Endothelial cell of umbilical vein (primary cell): ENCODE data around the gene CHCHD3. TPM values are rescaled to one million over a fixed set of nuclear protein-coding genes. Genes with fewer than 3 reads are reported as not detected.

Experiments
- BruUV-seq: library from RNA; stranded (reverse); fragments of 400-500 nt; replicated peaks from 2 replicates; lab custom pipeline; 2021; lab: Mats Ljungman, UMichigan
- CTCF ChIA-PET: fragments of 300-600, 350-600 bp; sonication (Branson Sonifier 250); formaldehyde crosslinking; loops from one replicate; lab custom pipeline; 2021; ENCODE audit warnings: antibody characterized with exemption, inconsistent platforms; lab: Charles Lee
- POLR2A ChIA-PET: fragments of 300-600, 350-600 bp; sonication (Branson Sonifier 250); formaldehyde crosslinking; loops from one replicate; lab custom pipeline; 2021; ENCODE audit warnings: antibody characterized with exemption, inconsistent platforms; lab: Charles Lee
- DNase-seq: peaks from one replicate; pipeline ENCODE4 v3.0.0-alpha.2; 2011; ENCODE audit warnings: low read depth, low spot score
- FAIRE-seq: peaks from 2 replicates; lab custom pipeline; 2011; peaks lifted over from hg19 to GRCh38; lab: Jason Lieb, UNC
- H2AFZ ChIP-seq: 2 replicates; pipeline ENCODE4 v1.6.0; 2012; ENCODE audit warnings: low read depth, low read length, control low read depth, inconsistent platforms
- H3K27ac ChIP-seq: 2 replicates; pipeline ENCODE4 v1.5.1; 2011; ENCODE audit warnings: low read depth, mild to moderate bottlenecking, control low read depth, low read length, moderate library complexity; ENCODE audit not compliant: insufficient read depth
- H3K27me3 ChIP-seq, 2 experiments: 2 replicates each; pipeline versions ENCODE4 v1.6.0 to v1.6.1; 2011; ENCODE audit warnings: low read length in 2 of 2, mixed read lengths in 1 of 2; ENCODE audit not compliant: control insufficient read depth in 2 of 2, insufficient read depth in 2 of 2
- H3K36me3 ChIP-seq, 2 experiments: 2 replicates in 1 of 2; 3 replicates in 1 of 2; pipeline ENCODE4 v1.5.1; 2011; ENCODE audit warnings: low read length in 2 of 2, mild to moderate bottlenecking in 1 of 2, moderate library complexity in 1 of 2; ENCODE audit not compliant: control insufficient read depth in 2 of 2, insufficient read depth in 2 of 2; ENCODE audit errors: extremely low read depth in 1 of 2
- H3K4me1 ChIP-seq: 3 replicates; pipeline ENCODE4 v1.5.1; 2011; ENCODE audit warnings: mild to moderate bottlenecking, low read length; ENCODE audit not compliant: control insufficient read depth, insufficient read depth; ENCODE audit errors: extremely low read depth
- H3K4me2 ChIP-seq: 2 replicates; pipeline ENCODE4 v1.6.1; 2011; ENCODE audit warnings: low read length, control low read depth, mixed read lengths; ENCODE audit not compliant: insufficient read depth
- H3K4me3 ChIP-seq, 3 experiments: fragments of 200-600 bp in 1 of 3; sonication (generic), shearing (Covaris generic) in 1 of 3; replicated peaks in 1 of 3; 2 replicates each; pipeline ENCODE4 v1.5.1; 2011 to 2016; ENCODE audit warnings: control low read depth in 3 of 3, low read length in 3 of 3, mild to moderate bottlenecking in 2 of 3, inconsistent platforms in 1 of 3, low read depth in 1 of 3, moderate library complexity in 1 of 3; ENCODE audit not compliant: insufficient read depth in 1 of 3
- H3K79me2 ChIP-seq: 2 replicates; pipeline ENCODE4 v1.6.0; 2012; ENCODE audit warnings: low read length, inconsistent platforms; ENCODE audit not compliant: control insufficient read depth, insufficient read depth
- H3K9ac ChIP-seq: replicated peaks from 2 replicates; pipeline ENCODE3; 2011; ENCODE audit warnings: low read length, control low read depth; ENCODE audit not compliant: insufficient read depth; ENCODE audit errors: extremely low read depth
- H3K9me1 ChIP-seq: replicated peaks from 3 replicates; pipeline ENCODE4 v1.6.0; 2011; ENCODE audit warnings: mild to moderate bottlenecking, low read length; ENCODE audit not compliant: control insufficient read depth, insufficient read depth; ENCODE audit errors: extremely low read depth
- H3K9me3 ChIP-seq: replicated peaks from 2 replicates; pipeline ENCODE4 v1.5.1; 2012; ENCODE audit warnings: low read length, inconsistent platforms; ENCODE audit not compliant: control insufficient read depth, insufficient read depth
- H4K20me1 ChIP-seq: replicated peaks from 2 replicates; pipeline ENCODE3; 2011; ENCODE audit warnings: mild to moderate bottlenecking, low read length; ENCODE audit not compliant: control insufficient read depth, insufficient read depth; ENCODE audit errors: extremely low read depth
- FOS ChIP-seq: IDR thresholded peaks from 2 replicates; pipeline ENCODE4 v1.6.1; 2011; ENCODE audit warnings: mild to moderate bottlenecking, low read length, moderate library complexity, borderline replicate concordance; ENCODE audit not compliant: insufficient read depth
- GATA2 ChIP-seq: IDR thresholded peaks from 2 replicates; pipeline ENCODE4 v1.7.0; 2011; ENCODE audit warnings: low read depth, mild to moderate bottlenecking, moderate library complexity, mixed read lengths, low read length; ENCODE audit not compliant: insufficient read length, insufficient read depth
- MYC ChIP-seq: IDR thresholded peaks from one replicate; pipeline ENCODE4 v1.6.1; 2011; ENCODE audit warnings: mild to moderate bottlenecking, low read depth, low read length
- POLR2AphosphoS5 ChIP-seq: IDR thresholded peaks from 2 replicates; pipeline ENCODE4 v1.6.1; 2012; ENCODE audit warnings: low read depth, mild to moderate bottlenecking, control low read depth, low read length, moderate library complexity; ENCODE audit not compliant: insufficient read depth
- dilution Hi-C: fragments of 300-500 bp; cut with MboI; formaldehyde crosslinking; loops from one replicate; pipeline ENCODE4 v1.15.0; 2019; ENCODE audit warnings: low sequenced_read_pairs; ENCODE audit not compliant: extremely low pct_ligation_motif_present
- intact Hi-C: fragments of 100-400 bp; cut with micrococcal nuclease; formaldehyde crosslinking; loops from one replicate; pipeline ENCODE4 v1.10.0; 2022
- polyA plus RNA-seq, 4 experiments: library from polyadenylated mRNA; depleted of rRNA in 3 of 4; stranded (reverse) in 3 of 4; unstranded in 1 of 4; fragments of >200 nt; gene quantifications; 2 replicates each; pipeline versions ENCODE4 v1.2.1 to v1.2.3, GENCODE V29; 2011 to 2012; ENCODE audit warnings: missing spikeins in 1 of 4
- total RNA-seq: library from RNA; stranded (reverse); gene quantifications from 2 replicates; pipeline ENCODE4 v1.2.3, GENCODE V29; 2021

Gene CHCHD3
- total and polyA plus RNA-seq, 2 donors (not counting 3 experiments of a cell fraction or from before 2014, with no cell fraction given): 22.0 to 63.7 TPM

DNA sequence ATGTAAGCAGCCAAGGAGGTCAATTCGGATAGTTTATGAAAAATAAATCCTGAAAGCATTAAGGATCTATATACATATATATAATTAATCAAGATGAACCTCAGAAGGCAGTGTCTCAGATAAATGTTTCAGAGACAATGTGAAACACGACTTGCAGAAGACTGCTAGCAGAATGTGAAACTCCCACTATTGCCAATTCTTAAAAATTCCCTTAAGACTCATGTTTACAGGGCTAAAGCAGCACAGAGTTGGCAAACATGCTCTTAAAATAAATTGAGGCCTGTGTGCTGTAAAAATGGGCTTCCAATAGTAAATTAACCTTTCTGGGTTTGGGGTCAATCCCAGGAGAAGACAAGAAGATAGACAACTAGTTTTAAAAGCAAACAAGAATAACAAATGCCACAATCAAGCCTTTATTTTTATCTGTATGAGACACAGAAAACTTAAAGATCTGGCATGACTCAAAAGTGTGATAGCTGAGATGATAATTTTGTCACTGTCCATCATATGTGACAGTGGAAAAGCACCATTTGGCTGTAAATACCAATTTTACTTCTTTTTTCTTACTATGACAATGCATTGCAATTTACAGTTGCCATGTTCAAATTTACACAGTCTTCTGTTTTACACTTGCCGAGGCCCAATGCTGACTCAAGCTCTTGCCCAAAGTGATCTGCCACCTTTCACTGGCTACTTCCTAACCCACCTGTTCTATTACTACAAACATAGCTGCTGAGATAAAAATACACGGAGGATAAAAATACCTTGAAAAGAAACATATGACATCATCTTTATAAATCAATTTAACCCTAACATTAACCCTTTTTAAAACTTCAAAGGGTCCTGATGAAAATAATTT lies 78.6 kb downstream of the CHCHD3 start:
- POLR2A ChIA-PET: no interaction called here
- Histone ChIP-seq H4K20me1 (peaks cover 2% of the 10 kb centered on the region), H3K9ac (no peak overlapping the region), H3K27me3 (no peaks in the 10 kb centered on the region), H3K4me2 (no peak overlapping the region), H3K4me3 (no peak overlapping the region), H3K9me3 (no peaks in the 10 kb centered on the region), H2AFZ (no peak overlapping the region), H3K79me2 (peaks cover 32% of the 10 kb centered on the region), H3K9me1 (no peaks in the 10 kb centered on the region), H3K4me1 (peaks cover 3% of the 10 kb centered on the region), H3K27ac (no peak overlapping the region), H3K36me3 (no peaks in the 10 kb centered on the region)
- dilution Hi-C loops: no loop called here
- peak; percentile 10 for DNase-seq
- TF ChIP-seq POLR2AphosphoS5 (no peak), GATA2 (no peak)
- FAIRE-seq: no peak
- no TSS peak for BruUV-seq
- CTCF ChIA-PET: interaction anchor here (1.9 kb wide), 1 partner anchor 79 kb away, joined by 4 read pairs; the partner anchor contains the start of gene CHCHD3
- intact Hi-C loops: no loop called here

DNA sequence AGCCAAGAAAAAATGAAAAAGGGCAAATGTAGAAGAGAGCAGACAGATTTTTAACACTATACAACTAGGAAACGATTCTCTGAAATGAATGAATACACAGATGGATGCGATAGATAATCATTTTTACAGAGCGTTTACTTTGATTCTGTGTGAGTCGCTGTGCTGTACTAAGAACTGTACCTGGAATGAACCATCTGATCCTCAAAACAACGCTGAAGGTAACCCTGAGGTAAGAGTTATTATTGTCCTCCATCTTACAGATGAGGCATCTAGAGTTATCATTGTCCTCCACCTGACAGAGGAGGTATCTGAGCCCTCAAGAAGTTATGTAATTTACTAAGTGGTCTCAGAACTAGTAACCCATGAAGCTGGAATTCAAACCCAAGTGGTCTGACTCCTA lies 80.2 kb downstream of the CHCHD3 start:
- dilution Hi-C loops: no loop called here
- no peak for FAIRE-seq

More for the DNA sequence above, 80.2 kb downstream of the CHCHD3 start:
- peaks cover 26% of the 10 kb centered on the region for H3K79me2 ChIP-seq
- no peak overlapping the region for H3K4me2 ChIP-seq
- no peaks in the 10 kb centered on the region for H3K9me3 ChIP-seq
- H3K9ac ChIP-seq: no peak overlapping the region
- intact Hi-C loops: no loop called here
- TF ChIP-seq POLR2AphosphoS5 (no peak), MYC (no peak), FOS (no peak)
- H3K27ac ChIP-seq: no peak overlapping the region
- ChIA-PET POLR2A (no interaction called here), CTCF (no interaction called here)
- no TSS peak for BruUV-seq
- H3K4me1 ChIP-seq: peaks cover 3% of the 10 kb centered on the region
- no peak overlapping the region for H3K4me3 ChIP-seq
- no peak overlapping the region for H2AFZ ChIP-seq
- H4K20me1 ChIP-seq: peaks cover 2% of the 10 kb centered on the region
- no peaks in the 10 kb centered on the region for H3K36me3 ChIP-seq
- H3K27me3 ChIP-seq: no peaks in the 10 kb centered on the region
- DNase-seq: no peak
- no peaks in the 10 kb centered on the region for H3K9me1 ChIP-seq
